Ectodermal cell (in vitro differentiated cells): ENCODE results near the gene LBH.
"Not testable (repeated sequence)": the region's sequence is repeated elsewhere in the genome, so short reads cannot be mapped to it uniquely, and the experiment has no call there.

Source experiments
- H3K27ac ChIP-seq: 2 replicates; pipeline ENCODE4 v1.7.0; 2013; ENCODE audit warnings: mild to moderate bottlenecking, low read depth, low read length; ENCODE audit not compliant: insufficient read depth, poor library complexity, severe bottlenecking
- H3K27me3 ChIP-seq: 2 replicates; pipeline ENCODE4 v1.7.0; 2013; ENCODE audit warnings: mild to moderate bottlenecking, low read length; ENCODE audit not compliant: insufficient read depth, control insufficient read depth, poor library complexity, severe bottlenecking
- H3K36me3 ChIP-seq: one replicate; pipeline ENCODE4 v1.7.0; 2013; ENCODE audit warnings: low read length; ENCODE audit not compliant: control insufficient read depth, insufficient read depth
- H3K4me1 ChIP-seq: one replicate; pipeline ENCODE4 v1.7.0; 2013; ENCODE audit warnings: low read length; ENCODE audit not compliant: control insufficient read depth, insufficient read depth
- H3K4me3 ChIP-seq: 2 replicates; pipeline ENCODE4 v1.7.0; 2013; ENCODE audit warnings: low read depth, low read length, control low read depth; ENCODE audit not compliant: insufficient read depth
- H3K9me3 ChIP-seq: 2 replicates; pipeline ENCODE4 v1.7.0; 2013; ENCODE audit warnings: mild to moderate bottlenecking, low read length, moderate library complexity; ENCODE audit not compliant: control insufficient read depth
- WGBS, 2 experiments: methylation state at CpG; one replicate each; pipeline ENCODE4 v1.1.7; 2013; ENCODE audit warnings: missing lambda C conversion rate in 2 of 2; 5-methylcytosine and 5-hydroxymethylcytosine counted together

Gene LBH

DNA sequence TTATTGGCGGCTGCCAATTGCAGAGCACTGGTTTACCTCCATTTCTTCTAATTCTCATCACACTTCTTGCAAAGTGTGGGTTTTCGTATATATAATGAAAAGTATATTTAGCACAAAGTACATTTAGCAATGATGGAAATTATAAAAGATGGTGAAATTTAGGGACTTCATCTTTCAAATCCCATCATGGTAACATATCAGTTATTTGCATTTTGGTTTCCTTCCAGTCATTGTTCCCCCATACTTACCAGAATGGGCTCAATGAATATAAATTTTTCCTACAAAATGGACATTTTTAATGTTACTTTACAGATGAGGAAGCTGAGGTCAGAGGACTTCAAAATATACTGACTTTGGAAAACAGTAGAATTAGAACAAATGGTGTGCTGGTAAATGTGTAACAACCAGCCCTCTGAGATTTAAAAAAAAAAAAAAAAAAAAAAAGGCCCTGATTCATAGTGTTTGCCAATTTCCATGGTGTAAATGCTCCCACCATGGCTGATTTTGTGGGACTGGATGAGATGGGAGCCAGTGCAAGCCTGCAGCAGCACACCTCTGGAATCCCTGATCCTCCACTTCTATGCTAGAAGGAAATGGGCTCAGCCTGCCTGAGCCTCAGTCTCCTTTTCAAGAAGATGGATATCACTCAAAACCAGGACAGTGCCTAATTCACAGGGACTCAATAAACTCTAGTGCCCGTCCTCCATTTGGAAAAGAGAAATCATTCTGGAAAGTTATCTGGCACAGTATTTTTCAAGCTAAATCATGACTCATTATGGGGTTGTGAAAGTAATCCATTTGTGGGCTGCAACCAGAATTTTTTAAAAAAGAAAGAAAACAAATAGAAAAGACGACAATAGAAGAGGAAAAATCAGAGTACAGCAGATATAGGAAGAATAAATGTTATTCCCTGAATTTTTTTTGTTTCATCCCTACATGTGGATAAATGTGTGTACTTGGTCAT, 34.0 kb downstream of the LBH start:
- Histone ChIP-seq H3K4me3 (no peak overlapping the region), H3K27ac (no peak overlapping the region), H3K27me3 (no peaks in the 10 kb centered on the region), H3K9me3 (no peaks in the 10 kb centered on the region), H3K4me1 (no peaks in the 10 kb centered on the region), H3K36me3 (no peaks in the 10 kb centered on the region)
- WGBS, 2 experiments, result 92 to 96% methylated on average over 3 of the region's 4 CpGs

DNA sequence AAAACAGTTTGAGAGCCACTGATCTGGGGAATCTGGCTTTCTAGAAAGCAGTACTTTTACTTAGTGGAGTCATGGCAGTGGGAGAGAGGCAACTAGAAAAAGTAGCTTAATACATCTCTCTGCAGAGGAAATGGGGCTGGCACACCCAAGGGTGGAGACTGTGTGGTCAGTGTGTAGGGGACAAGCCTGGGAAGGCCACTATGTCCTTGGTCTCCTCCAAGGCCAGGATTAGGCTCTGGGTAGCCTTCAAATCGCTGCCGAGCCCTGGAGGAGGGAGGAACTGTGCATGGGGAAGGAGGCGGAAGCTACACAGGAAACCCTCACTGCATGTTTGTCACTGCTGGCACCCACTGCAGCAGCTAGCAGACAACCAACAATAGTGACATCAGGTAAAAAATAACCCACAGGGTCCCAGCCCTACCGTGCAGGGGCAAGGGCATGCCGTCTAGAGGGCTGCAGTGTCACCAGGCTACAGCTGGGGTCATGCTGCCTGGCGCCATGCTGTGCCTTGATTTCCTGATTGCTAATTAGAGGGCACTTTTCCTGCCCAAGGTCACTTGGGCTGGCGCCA, 34.8 kb downstream of the LBH start:
- H3K27me3 ChIP-seq, result no peaks in the 10 kb centered on the region
- H3K36me3 ChIP-seq, result no peaks in the 10 kb centered on the region
- H3K27ac ChIP-seq, result no peak overlapping the region
- 81 to 85% methylated on average over 7 of the region's 7 CpGs for WGBS, 2 experiments
- H3K4me3 ChIP-seq, result no peak overlapping the region
- H3K4me1 ChIP-seq, result no peaks in the 10 kb centered on the region
- H3K9me3 ChIP-seq, result no peaks in the 10 kb centered on the region

DNA sequence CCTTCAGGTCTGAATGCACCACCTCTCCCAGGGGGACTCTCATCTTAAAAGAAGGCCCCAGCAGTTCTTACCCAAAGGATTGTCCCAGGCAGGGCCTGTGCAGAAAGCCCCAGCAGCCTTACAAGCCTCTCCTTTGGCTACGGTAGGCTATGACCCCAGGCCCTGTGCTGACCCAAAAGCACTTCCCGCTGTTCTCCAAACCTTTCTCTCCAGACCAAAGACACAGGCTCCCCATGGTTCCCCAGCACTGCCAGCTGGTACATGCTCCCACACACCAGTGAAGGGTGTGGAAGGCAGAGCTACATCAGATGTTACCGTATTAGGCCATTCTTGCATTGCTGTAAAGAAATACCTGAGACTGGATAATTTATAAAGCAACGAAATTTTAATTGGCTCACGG, 35.4 kb downstream of the LBH start:
- H3K27ac ChIP-seq, result no peak overlapping the region
- no peaks in the 10 kb centered on the region for H3K36me3 ChIP-seq
- H3K4me3 ChIP-seq, result no peak overlapping the region
- H3K4me1 ChIP-seq, result no peaks in the 10 kb centered on the region
- WGBS, 2 experiments, result 88 to 93% methylated on average over 5 of the region's 5 CpGs
- H3K27me3 ChIP-seq, result no peaks in the 10 kb centered on the region
- no peaks in the 10 kb centered on the region for H3K9me3 ChIP-seq

DNA sequence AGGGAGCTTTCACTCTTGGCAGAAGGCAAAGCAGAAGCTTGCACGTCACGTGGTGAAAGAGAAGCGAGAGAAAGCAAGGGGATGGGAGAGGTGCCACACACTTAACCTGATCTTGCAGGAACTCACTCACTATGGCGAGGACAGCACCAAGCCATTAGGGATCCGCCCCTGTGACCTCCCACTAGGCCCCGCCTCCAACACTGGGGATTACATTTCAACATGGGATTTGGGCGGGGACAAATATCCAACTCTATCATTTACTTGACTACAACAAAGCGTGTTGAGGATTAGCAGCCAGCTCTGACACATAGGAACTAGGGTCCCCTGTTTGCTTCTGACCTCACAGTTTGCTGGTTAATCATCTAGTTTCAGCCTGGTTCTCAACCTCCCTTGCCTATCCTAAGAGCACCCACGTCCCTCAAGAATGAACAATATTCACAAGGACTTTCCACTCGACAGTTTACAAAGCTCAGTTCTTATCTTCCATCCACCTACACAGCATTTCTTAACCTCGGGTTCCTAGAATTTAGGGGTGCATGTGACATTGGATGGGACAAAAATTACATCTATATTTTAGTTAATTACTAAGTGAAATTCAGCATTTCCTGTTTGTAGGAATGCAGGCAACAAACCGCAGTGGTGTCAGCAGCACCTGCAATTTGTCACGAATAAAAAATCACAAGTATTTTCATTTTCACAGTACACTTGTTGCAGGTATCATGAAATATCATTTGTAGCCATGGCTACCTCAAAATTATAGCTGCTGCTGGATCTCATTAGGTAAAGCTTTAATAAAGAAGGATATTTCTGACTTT, 36.0 kb downstream of the LBH start:
- Histone ChIP-seq H3K9me3 (no peaks in the 10 kb centered on the region), H3K4me3 (no peak overlapping the region), H3K27ac (no peak overlapping the region), H3K27me3 (no peaks in the 10 kb centered on the region), H3K36me3 (no peaks in the 10 kb centered on the region), H3K4me1 (no peaks in the 10 kb centered on the region)
- WGBS, 2 experiments, result 89 to 92% methylated on average over 13 of the region's 13 CpGs

DNA sequence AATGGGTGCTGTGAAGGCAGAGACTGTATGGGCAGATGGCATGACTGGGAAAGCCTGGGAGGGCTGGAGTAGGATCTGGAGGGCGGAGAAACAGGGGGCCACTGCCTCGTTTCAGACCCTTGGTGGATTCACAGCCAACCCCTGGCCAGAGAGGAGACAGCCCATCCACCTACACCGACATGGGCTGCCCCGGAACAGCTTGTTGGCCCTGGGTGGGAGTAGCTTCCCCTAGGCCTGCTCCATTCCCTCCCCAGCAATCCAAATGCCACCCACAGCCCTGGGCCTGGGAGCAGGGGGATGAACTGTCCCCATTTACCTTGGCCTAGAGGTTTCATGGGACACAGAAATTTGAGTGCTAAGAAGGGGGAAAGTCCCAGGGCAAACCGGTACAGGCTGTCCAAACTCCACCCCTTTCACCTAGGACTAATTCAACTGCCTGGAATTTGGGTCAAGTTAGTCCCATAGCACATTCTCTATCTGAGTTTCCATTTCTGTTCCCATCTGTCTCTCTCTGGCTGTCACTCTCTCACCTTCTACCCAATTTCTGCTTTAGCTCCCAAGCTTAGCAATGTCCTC, 37.0 kb downstream of the LBH start:
- no peaks in the 10 kb centered on the region for H3K36me3 ChIP-seq
- H3K4me3 ChIP-seq, result no peak overlapping the region
- H3K9me3 ChIP-seq, result no peaks in the 10 kb centered on the region
- H3K27ac ChIP-seq, result no peak overlapping the region
- H3K4me1 ChIP-seq, result no peaks in the 10 kb centered on the region
- 86 to 92% methylated on average over 5 of the region's 5 CpGs for WGBS, 2 experiments
- H3K27me3 ChIP-seq, result no peaks in the 10 kb centered on the region

DNA sequence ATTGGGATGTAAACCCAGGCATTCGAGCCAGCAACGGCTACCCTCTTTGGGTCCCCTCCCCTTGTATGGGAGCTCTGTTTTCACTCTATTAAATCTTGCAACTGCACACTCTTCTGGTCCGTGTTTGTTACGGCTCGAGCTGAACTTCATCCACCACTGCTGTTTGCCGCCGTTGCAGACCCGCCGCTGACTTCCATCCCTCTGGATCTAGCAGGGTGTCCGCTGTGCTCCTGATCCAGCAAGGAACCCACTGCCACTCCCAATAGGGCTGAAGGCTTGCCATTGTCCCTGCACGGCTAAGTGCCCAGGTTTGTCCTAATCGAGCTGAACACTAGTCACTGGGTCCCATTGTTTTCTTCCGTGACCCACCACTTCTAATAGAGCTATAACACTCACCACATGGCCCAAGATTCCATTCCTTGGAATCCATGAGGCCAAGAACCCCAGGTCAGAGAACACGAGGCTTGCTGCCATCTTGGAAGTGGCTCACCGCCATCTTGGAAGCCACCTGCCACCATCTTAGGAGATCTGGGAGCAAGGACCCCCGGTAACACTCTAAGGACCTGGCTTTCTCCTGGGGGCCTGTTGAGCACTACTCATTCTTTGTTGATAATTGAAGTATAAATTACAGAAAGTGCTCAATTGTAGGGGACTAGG, 37.9 kb downstream of the LBH start:
- not testable (repeated sequence) for H3K27ac ChIP-seq, H3K36me3 ChIP-seq, H3K27me3 ChIP-seq, H3K4me3 ChIP-seq, H3K4me1 ChIP-seq, H3K9me3 ChIP-seq
- WGBS, 2 experiments, result 89 to 90% methylated on average over 16 of the region's 16 CpGs

DNA sequence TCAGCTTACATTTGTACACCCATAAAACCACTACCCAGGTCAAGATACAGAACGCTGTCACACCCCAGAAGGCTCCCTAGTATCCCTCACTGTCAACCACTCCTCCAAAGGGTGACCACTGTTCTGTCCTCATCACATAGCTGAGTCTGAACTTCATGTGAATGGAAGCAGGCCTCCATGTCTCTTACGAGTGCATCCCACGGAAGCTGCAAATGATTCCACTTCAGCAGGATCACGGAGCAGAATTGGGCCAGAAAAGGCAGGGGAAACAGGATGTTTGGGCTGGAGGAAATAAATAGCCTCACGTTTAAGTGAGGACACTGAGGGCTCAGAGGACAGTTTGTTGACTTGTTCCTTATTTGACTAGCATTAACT, 38.4 kb downstream of the LBH start:
- H3K4me3 ChIP-seq, result no peak overlapping the region
- 91 to 92% methylated on average over 5 of the region's 5 CpGs for WGBS, 2 experiments

DNA sequence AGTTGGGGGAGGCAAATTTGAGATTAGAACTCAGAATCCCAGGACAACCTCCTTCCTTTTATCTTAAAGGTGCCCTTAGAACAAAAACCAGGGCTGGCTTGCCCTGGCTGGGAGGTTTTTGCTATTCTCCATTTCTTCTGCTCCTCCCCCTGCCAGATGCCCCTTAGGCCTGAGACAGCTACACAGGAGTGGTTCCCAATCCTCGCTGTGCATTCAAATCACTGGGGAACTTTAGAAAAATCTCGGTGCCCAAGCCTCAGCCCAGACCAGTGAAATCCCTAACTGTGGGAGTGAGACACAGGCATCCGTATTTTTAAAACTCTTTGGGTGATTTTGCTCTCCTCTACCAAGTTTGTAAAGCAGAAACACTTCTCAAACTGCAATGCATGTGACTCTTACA, 38.8 kb downstream of the LBH start:
- H3K27me3 ChIP-seq, result no peaks in the 10 kb centered on the region
- no peaks in the 10 kb centered on the region for H3K4me1 ChIP-seq
- WGBS, 2 experiments, result 89 to 94% methylated on average over 3 of the region's 3 CpGs

More for the DNA sequence above, 38.4 kb downstream of the LBH start:
- H3K27me3 ChIP-seq, result no peaks in the 10 kb centered on the region
- no peak overlapping the region for H3K27ac ChIP-seq
- no peaks in the 10 kb centered on the region for H3K9me3 ChIP-seq
- no peaks in the 10 kb centered on the region for H3K36me3 ChIP-seq
- no peaks in the 10 kb centered on the region for H3K4me1 ChIP-seq

DNA sequence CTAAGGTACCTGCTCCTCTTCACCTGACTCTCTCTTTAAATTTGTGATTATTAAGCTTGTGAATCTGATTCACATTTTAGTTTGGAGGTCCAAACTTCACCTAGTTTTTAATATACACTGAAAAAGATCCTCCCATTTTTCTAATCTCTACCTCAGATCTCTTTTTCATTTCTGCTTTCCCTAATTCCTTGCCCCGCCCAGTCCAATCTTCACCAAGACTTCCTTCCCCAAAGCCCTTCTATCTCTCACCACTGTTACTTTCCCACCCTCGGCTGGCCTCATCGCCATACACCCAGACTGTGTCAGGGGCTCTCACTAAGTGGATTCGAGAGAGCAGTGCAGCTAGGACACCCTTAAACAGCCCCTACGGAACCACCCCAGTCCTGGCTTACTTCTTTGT, 40.0 kb downstream of the LBH start:
- H3K27ac ChIP-seq, result no peak overlapping the region
- H3K36me3 ChIP-seq, result no peaks in the 10 kb centered on the region
- H3K9me3 ChIP-seq, result no peaks in the 10 kb centered on the region
- H3K27me3 ChIP-seq, result no peaks in the 10 kb centered on the region
- WGBS, 2 experiments, result 89 to 94% methylated on average over 5 of the region's 5 CpGs
- H3K4me1 ChIP-seq, result no peaks in the 10 kb centered on the region
- no peak overlapping the region for H3K4me3 ChIP-seq

More for the DNA sequence above, 38.8 kb downstream of the LBH start:
- no peaks in the 10 kb centered on the region for H3K36me3 ChIP-seq
- no peaks in the 10 kb centered on the region for H3K9me3 ChIP-seq
- H3K4me3 ChIP-seq, result no peak overlapping the region
- no peak overlapping the region for H3K27ac ChIP-seq
